Lower lobe of right lung (tissue), 2 donors: ENCODE data around the gene SOX5. TPM values are rescaled to one million over a fixed set of nuclear protein-coding genes. Genes with fewer than 3 reads are reported as not detected.

Source experiments
- ATAC-seq, 2 donors: fragments of 200-7000 bp; cut with Tn5 transposase; one replicate each; pipeline ENCODE4 v1.9.1; 2020 to 2022; ENCODE audit warnings: mild to moderate bottlenecking in 2 of 2, moderate library complexity in 2 of 2
- DNase-seq: peaks from one replicate; pipeline ENCODE4 v3.0.0-alpha.2; 2020
- H3K27ac ChIP-seq: fragments of 200-600 bp; one replicate; pipeline ENCODE4 v1.8.0; 2022
- H3K27me3 ChIP-seq: fragments of 200-600 bp; one replicate; pipeline ENCODE4 v1.8.0; 2022; ENCODE audit warnings: low read depth
- H3K36me3 ChIP-seq: fragments of 200-600 bp; one replicate; pipeline ENCODE4 v1.8.0; 2022; ENCODE audit warnings: mild to moderate bottlenecking
- H3K4me1 ChIP-seq: fragments of 200-600 bp; one replicate; pipeline ENCODE4 v1.8.0; 2022
- H3K4me3 ChIP-seq: fragments of 200-600 bp; one replicate; pipeline ENCODE4 v1.8.0; 2022; ENCODE audit warnings: mild to moderate bottlenecking
- H3K9me3 ChIP-seq: fragments of 200-600 bp; one replicate; pipeline ENCODE4 v1.8.0; 2022
- intact Hi-C: fragments of 100-400 bp; cut with DNase I; formaldehyde crosslinking; loops from one replicate; pipeline ENCODE4 v1.11.0; 2022
- total RNA-seq: library from RNA; stranded (reverse); fragmentation: NEBNext Ultra II Directional; extraction: Animal tissue kit (Norgen Biotek cat#: 25700); gene quantifications from one replicate; pipeline ENCODE4 v1.2.1, GENCODE V29; 2021
- TF ChIP-seq, protein P1 (sequence below): fragments of 200-600 bp; IDR thresholded peaks from one replicate; pipeline ENCODE4 v1.8.0; 2022; ENCODE audit warnings: antibody characterized with exemption, mild to moderate bottlenecking
- donor health status: DM: no; HTN: yes; CAD: no; lungs with severe emphysema.

The SOX5 gene
- total RNA-seq, 1 donor from 2014 or later = 14.0 TPM

DNA sequence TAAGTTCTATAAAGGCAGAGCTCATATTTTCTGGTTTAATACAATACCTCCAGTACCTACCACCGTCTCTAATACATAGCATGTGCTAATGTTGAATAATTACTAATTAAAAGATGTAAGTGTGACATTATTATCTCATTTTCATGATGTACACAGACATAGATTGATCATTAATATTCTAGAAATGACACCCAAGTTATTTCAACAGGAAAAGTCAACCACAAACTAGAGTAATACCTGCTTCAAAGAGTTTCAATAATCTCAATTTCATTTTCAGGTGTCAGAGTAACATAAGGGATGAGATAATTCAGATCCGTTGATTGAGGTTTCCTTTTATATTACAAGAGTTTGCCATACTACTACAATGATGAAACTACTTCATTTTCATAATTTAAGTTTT lies 388.9 kb downstream of the SOX5 start:
- TF ChIP-seq, protein P1, sequence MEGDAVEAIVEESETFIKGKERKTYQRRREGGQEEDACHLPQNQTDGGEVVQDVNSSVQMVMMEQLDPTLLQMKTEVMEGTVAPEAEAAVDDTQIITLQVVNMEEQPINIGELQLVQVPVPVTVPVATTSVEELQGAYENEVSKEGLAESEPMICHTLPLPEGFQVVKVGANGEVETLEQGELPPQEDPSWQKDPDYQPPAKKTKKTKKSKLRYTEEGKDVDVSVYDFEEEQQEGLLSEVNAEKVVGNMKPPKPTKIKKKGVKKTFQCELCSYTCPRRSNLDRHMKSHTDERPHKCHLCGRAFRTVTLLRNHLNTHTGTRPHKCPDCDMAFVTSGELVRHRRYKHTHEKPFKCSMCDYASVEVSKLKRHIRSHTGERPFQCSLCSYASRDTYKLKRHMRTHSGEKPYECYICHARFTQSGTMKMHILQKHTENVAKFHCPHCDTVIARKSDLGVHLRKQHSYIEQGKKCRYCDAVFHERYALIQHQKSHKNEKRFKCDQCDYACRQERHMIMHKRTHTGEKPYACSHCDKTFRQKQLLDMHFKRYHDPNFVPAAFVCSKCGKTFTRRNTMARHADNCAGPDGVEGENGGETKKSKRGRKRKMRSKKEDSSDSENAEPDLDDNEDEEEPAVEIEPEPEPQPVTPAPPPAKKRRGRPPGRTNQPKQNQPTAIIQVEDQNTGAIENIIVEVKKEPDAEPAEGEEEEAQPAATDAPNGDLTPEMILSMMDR = no peak
- no peak for DNase-seq
- Histone ChIP-seq H3K27ac (no peak overlapping the region), H3K36me3 (no peaks in the 10 kb centered on the region), H3K27me3 (no peaks in the 10 kb centered on the region), H3K4me3 (no peak overlapping the region), H3K9me3 (no peaks in the 10 kb centered on the region), H3K4me1 (no peaks in the 10 kb centered on the region)
- intact Hi-C loops = no loop called here
- ATAC-seq = no peak

DNA sequence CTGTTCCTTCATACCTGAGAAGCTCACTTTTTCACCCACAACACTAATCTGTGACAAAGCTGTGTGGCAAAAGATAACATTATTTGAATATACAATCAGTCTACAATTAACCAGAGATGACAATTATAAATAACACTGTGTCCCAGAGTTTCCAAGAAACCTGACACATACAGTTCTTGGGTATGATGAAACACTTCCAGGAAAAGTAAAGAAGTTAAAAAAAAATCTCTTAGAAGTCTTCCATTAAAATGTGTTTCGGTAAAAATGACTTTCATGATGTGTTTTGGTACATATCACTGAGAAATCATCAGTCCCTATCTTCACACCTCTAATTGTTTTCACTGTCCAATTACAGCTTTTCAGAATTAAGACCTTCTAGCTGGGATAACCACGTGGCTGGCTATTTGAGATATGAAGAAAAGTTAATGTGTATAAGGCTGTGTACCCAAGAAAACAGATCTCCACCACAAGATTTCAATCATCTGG lies 390.2 kb downstream of the SOX5 start:
- H3K4me1 ChIP-seq = no peaks in the 10 kb centered on the region
- H3K4me3 ChIP-seq = no peak overlapping the region
- H3K36me3 ChIP-seq = no peaks in the 10 kb centered on the region
- no peaks in the 10 kb centered on the region for H3K9me3 ChIP-seq
- intact Hi-C loops = no loop called here
- H3K27me3 ChIP-seq = no peaks in the 10 kb centered on the region
- H3K27ac ChIP-seq = no peak overlapping the region
- no peak for DNase-seq
- TF ChIP-seq, protein P1 = no peak
- no peak for ATAC-seq

DNA sequence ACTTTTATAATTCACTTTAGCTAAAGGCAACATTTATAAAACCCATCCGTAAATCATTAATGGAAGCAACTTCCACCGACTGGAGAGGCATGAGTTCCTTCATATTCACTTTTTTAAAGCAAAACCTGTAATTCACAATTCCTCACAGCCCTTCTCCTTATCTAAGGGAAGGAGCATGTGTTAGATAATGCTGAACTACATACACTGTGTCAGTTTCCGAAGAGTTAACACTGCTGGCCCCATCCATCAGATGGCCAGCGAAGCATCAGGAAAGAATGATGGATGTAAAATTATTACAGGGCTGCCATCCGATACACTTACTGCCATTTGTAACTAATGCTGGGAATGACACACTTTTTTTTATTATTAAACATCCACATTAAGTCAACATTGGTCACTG lies 392.8 kb downstream of the SOX5 start:
- Histone ChIP-seq H3K27me3 (no peaks in the 10 kb centered on the region), H3K4me1 (no peaks in the 10 kb centered on the region), H3K4me3 (no peak overlapping the region), H3K27ac (no peak overlapping the region), H3K36me3 (no peaks in the 10 kb centered on the region), H3K9me3 (no peaks in the 10 kb centered on the region)
- intact Hi-C loops = no loop called here
- TF ChIP-seq, protein P1 = no peak
- no peak for DNase-seq
- no peak for ATAC-seq

DNA sequence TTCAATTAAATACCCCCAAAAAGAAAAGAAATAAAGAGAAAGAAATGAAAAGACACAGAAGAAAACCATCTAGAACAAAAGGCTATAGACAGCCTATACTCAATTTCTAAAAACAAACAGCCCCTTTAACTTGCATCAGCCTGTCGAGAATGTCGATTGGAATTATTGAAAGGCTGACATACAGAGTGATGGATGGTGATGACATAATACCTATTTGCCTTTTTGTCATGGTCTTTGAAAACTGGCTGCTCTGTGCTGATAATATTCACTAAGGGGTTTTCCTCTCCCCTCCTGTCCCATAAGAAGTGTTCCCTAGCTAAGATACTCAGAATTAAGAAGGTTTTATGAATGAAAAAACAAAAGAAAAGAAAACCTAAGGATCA lies 393.7 kb downstream of the SOX5 start:
- no peak overlapping the region for H3K4me3 ChIP-seq
- TF ChIP-seq, protein P1 = no peak
- intact Hi-C loops = no loop called here
- no peaks in the 10 kb centered on the region for H3K4me1 ChIP-seq
- no peak overlapping the region for H3K27ac ChIP-seq
- ATAC-seq (no peak), DNase-seq (no peak)
- no peaks in the 10 kb centered on the region for H3K36me3 ChIP-seq
- H3K27me3 ChIP-seq = no peaks in the 10 kb centered on the region
- H3K9me3 ChIP-seq = no peaks in the 10 kb centered on the region

DNA sequence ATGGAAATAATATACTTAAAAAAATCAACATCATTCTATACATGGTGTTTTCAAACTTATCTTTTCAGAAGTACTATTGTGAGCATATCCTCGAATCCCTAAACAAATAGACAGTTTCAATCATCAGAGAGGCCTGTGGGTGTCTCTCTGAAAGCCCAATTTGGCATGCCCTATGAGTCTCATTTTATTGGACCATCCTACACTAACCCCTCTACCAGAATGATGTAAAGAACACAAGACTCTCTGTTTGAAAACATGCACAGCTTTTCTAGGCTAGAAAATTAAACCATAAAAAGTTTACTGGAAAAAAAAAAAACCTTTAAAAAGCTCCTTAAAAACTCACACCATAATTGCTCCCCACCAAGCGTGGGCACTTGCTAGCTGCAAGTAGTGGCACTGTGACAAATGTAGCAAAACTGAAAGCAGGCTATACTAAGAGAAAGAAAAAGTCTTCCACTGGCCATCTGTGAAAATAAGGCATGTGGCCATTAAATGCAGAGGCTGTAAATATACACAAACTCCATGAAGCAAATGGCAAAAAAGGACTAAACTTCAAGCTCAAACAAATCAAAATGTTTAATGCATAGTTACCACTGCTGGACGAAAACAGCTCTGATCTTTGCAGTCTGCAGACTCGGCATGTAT lies 394.2 kb downstream of the SOX5 start:
- Histone ChIP-seq H3K27me3 (no peaks in the 10 kb centered on the region), H3K27ac (no peak overlapping the region), H3K9me3 (no peaks in the 10 kb centered on the region), H3K4me3 (no peak overlapping the region), H3K36me3 (no peaks in the 10 kb centered on the region), H3K4me1 (no peaks in the 10 kb centered on the region)
- intact Hi-C loops = no loop called here
- no peak for ATAC-seq
- DNase-seq = no peak
- TF ChIP-seq, protein P1 = no peak
